WTC11 (cell line): ENCODE results near the gene GSTM4. TPM values are rescaled to one million over a fixed set of nuclear protein-coding genes. Genes with fewer than 3 reads are reported as not detected.

ENCODE experiments used
- ATAC-seq: fragments of 200-7000 bp; cut with Tn5 transposase; 2 replicates; pipeline ENCODE4 v1.10.0; 2021; ENCODE audit warnings: mild to moderate bottlenecking, moderate library complexity
- CTCF ChIA-PET: fragments of 300-600 bp; sonication (Branson Sonifier 250); formaldehyde crosslinking; loops from one replicate; lab custom pipeline; 2021; ENCODE audit warnings: antibody characterized with exemption; lab: Charles Lee
- POLR2A ChIA-PET: fragments of 350-600 bp; sonication (Branson Sonifier 250); formaldehyde crosslinking; loops from one replicate; lab custom pipeline; 2021; ENCODE audit warnings: antibody characterized with exemption; lab: Charles Lee
- DNase-seq: peaks from one replicate; pipeline ENCODE4 v3.0.0; 2021; ENCODE audit warnings: low spot score
- H3K27ac Mint-ChIP-seq: 2 replicates; pipeline ENCODE4 v1.8.0; 2021; ENCODE audit warnings: mixed read lengths
- H3K27me3 Mint-ChIP-seq: 2 replicates; pipeline ENCODE4 v1.8.0; 2021; ENCODE audit warnings: low read depth, mild to moderate bottlenecking, moderate library complexity, mixed read lengths
- H3K36me3 Mint-ChIP-seq: 2 replicates; pipeline ENCODE4 v1.8.0; 2021; ENCODE audit warnings: mixed read lengths
- H3K4me1 Mint-ChIP-seq: 2 replicates; pipeline ENCODE4 v1.8.0; 2022; ENCODE audit warnings: mixed read lengths
- H3K4me3 Mint-ChIP-seq: 2 replicates; pipeline ENCODE4 v1.8.0; 2021; ENCODE audit warnings: mild to moderate bottlenecking, moderate library complexity, mixed read lengths
- H3K9me3 Mint-ChIP-seq: 2 replicates; pipeline ENCODE4 v1.8.0; 2021; ENCODE audit warnings: mixed read lengths
- AR ChIP-seq: fragments of 250-450 bp; sonication (Bioruptor Pico); IDR thresholded peaks from 2 replicates; pipeline ENCODE4 v1.9.0; 2021; ENCODE audit warnings: mild to moderate bottlenecking
- E2F1 ChIP-seq: sonication (generic); formaldehyde crosslinking; IDR thresholded peaks from 2 replicates; pipeline ENCODE4 v1.8.0; 2022; ENCODE audit warnings: mild to moderate bottlenecking, missing genetic modification reagents
- ELF4 ChIP-seq: sonication (generic); formaldehyde crosslinking; IDR thresholded peaks from 2 replicates; pipeline ENCODE4 v1.8.1; 2022; ENCODE audit warnings: low read depth, mild to moderate bottlenecking, moderate library complexity, missing genetic modification reagents
- FOXK1 ChIP-seq: sonication (generic); formaldehyde crosslinking; IDR thresholded peaks from 2 replicates; pipeline ENCODE4 v1.8.0; 2022; ENCODE audit warnings: mild to moderate bottlenecking, moderate library complexity, missing genetic modification reagents
- FOXP1 ChIP-seq: sonication (generic); formaldehyde crosslinking; IDR thresholded peaks from 2 replicates; pipeline ENCODE4 v1.8.0; 2022; ENCODE audit warnings: missing genetic modification reagents, mild to moderate bottlenecking, moderate library complexity, borderline replicate concordance
- FOXP4 ChIP-seq: sonication (generic); formaldehyde crosslinking; IDR thresholded peaks from 2 replicates; pipeline ENCODE4 v1.8.0; 2022; ENCODE audit warnings: mild to moderate bottlenecking, missing genetic modification reagents
- GTF2I ChIP-seq: fragments of 250-450 bp; sonication (Bioruptor Pico); conservative IDR thresholded peaks from 2 replicates; pipeline ENCODE4 v1.4.0; 2021; ENCODE audit warnings: mild to moderate bottlenecking
- NFYB ChIP-seq: sonication (generic); formaldehyde crosslinking; conservative IDR thresholded peaks from 2 replicates; pipeline ENCODE4 v1.8.0; 2022; ENCODE audit warnings: low read depth, missing genetic modification reagents
- SMAD4 ChIP-seq: sonication (generic); formaldehyde crosslinking; IDR thresholded peaks from 2 replicates; pipeline ENCODE4 v1.8.0; 2022; ENCODE audit warnings: mild to moderate bottlenecking, missing genetic modification reagents
- SOX15 ChIP-seq: fragments of 250-450 bp; sonication (Bioruptor Pico); IDR thresholded peaks from 2 replicates; pipeline ENCODE4 v1.9.0; 2021; ENCODE audit warnings: mild to moderate bottlenecking
- SP1 ChIP-seq: sonication (generic); formaldehyde crosslinking; conservative IDR thresholded peaks from 2 replicates; pipeline ENCODE4 v1.8.1; 2022; ENCODE audit warnings: missing genetic modification reagents
- TCF7 ChIP-seq: sonication (generic); formaldehyde crosslinking; IDR thresholded peaks from 2 replicates; pipeline ENCODE4 v1.8.0; 2022; ENCODE audit warnings: mild to moderate bottlenecking, low read depth, missing genetic modification reagents, moderate library complexity
- TEAD1 ChIP-seq: sonication (generic); formaldehyde crosslinking; IDR thresholded peaks from 2 replicates; pipeline ENCODE4 v1.8.0; 2022; ENCODE audit warnings: mild to moderate bottlenecking, missing genetic modification reagents
- ZNF232 ChIP-seq: sonication (generic); formaldehyde crosslinking; IDR thresholded peaks from 2 replicates; pipeline ENCODE4 v1.8.0; 2022; ENCODE audit warnings: mild to moderate bottlenecking, missing genetic modification reagents
- ZNF263 ChIP-seq: sonication (generic); formaldehyde crosslinking; IDR thresholded peaks from 2 replicates; pipeline ENCODE4 v1.8.1; 2022; ENCODE audit warnings: low read depth, mild to moderate bottlenecking, moderate library complexity, missing genetic modification reagents
- ZNF396 ChIP-seq: fragments of 250-450 bp; sonication (Bioruptor Pico); IDR thresholded peaks from 2 replicates; pipeline ENCODE4 v1.8.0; 2021; ENCODE audit warnings: mild to moderate bottlenecking, moderate library complexity, borderline replicate concordance
- ZNF423 ChIP-seq: fragments of 250-450 bp; sonication (Bioruptor Pico); IDR thresholded peaks from 2 replicates; pipeline ENCODE4 v2.1.2; 2022; ENCODE audit warnings: mild to moderate bottlenecking, moderate library complexity
- ZNF425 ChIP-seq: fragments of 250-450 bp; sonication (Bioruptor Pico); conservative IDR thresholded peaks from 2 replicates; pipeline ENCODE4 v1.9.0; 2021; ENCODE audit warnings: mild to moderate bottlenecking
- total RNA-seq: library from RNA; stranded (reverse); gene quantifications from 3 replicates; pipeline ENCODE4 v1.2.3, GENCODE V29; 2021
- TF ChIP-seq, protein P1 (sequence below): sonication (generic); formaldehyde crosslinking; IDR thresholded peaks from 2 replicates; pipeline ENCODE4 v1.8.1; 2022; ENCODE audit warnings: mild to moderate bottlenecking, moderate library complexity, missing genetic modification reagents
- TF ChIP-seq, protein P2 (sequence below): sonication (generic); formaldehyde crosslinking; IDR thresholded peaks from 2 replicates; pipeline ENCODE4 v1.8.1; 2023; ENCODE audit warnings: mild to moderate bottlenecking, missing genetic modification reagents, moderate library complexity

Gene GSTM4
- total RNA-seq, 1 experiment from 2014 or later = 16.7 TPM

- TF ChIP-seq FOXP1 (no peak), ELF4 (CRISPR knock-in tag) (no peak), ZNF425 (no peak)
- H3K9me3 Mint-ChIP-seq = no peaks in the 10 kb centered on the region
- H3K27me3 Mint-ChIP-seq = peaks cover 37% of the 10 kb centered on the region
- H3K4me3 Mint-ChIP-seq = no peak overlapping the region
- ATAC-seq (no peak), DNase-seq (no peak)
- CTCF ChIA-PET = interaction anchor here (1.1 to 5.0 kb wide), 4 partner anchors 8 to 120 kb away, joined by 3 to 65 read pairs (median 3); no protein-coding TSS in a partner anchor
- peaks cover 12% of the 10 kb centered on the region for H3K4me1 Mint-ChIP-seq
- H3K36me3 Mint-ChIP-seq = no peaks in the 10 kb centered on the region
- POLR2A ChIA-PET = no interaction called here
- H3K27ac Mint-ChIP-seq = no peak overlapping the region
These were observed 3.5 kb upstream of the GSTM4 start for GRCh38 chr1:109652402-109652801.

GRCh38 chr1:109653306-109653705, 2.6 kb upstream of the GSTM4 start:
- H3K4me1 Mint-ChIP-seq = peaks cover 12% of the 10 kb centered on the region
- no peak for ATAC-seq
- ChIA-PET POLR2A (no interaction called here), CTCF (interaction anchor here (0.5 to 5.0 kb wide), 2 partner anchors 9 to 13 kb away, joined by 3 to 65 read pairs; no protein-coding TSS in a partner anchor)
- no peak for DNase-seq
- H3K4me3 Mint-ChIP-seq = no peak overlapping the region
- H3K27ac Mint-ChIP-seq = no peak overlapping the region
- TF ChIP-seq ZNF232 (no peak), ZNF396 (no peak), ELF4 (CRISPR knock-in tag) (no peak), ZNF263 (CRISPR knock-in tag) (no peak), TEAD1 (CRISPR knock-in tag) (no peak), AR (CRISPR knock-in tag) (no peak), E2F1 (CRISPR knock-in tag) (no peak), SMAD4 (CRISPR knock-in tag) (no peak), ZNF423 (CRISPR knock-in tag) (no peak), FOXP4 (CRISPR knock-in tag) (no peak), SOX15 (CRISPR knock-in tag) (no peak), FOXK1 (CRISPR knock-in tag) (no peak), SP1 (CRISPR knock-in tag) (no peak), NFYB (CRISPR knock-in tag) (no peak), GTF2I (CRISPR knock-in tag) (no peak), TCF7 (CRISPR knock-in tag) (no peak)
- TF ChIP-seq, protein P1, sequence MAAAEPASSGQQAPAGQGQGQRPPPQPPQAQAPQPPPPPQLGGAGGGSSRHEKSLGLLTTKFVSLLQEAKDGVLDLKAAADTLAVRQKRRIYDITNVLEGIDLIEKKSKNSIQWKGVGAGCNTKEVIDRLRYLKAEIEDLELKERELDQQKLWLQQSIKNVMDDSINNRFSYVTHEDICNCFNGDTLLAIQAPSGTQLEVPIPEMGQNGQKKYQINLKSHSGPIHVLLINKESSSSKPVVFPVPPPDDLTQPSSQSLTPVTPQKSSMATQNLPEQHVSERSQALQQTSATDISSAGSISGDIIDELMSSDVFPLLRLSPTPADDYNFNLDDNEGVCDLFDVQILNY = no peak
- TF ChIP-seq, protein P2, sequence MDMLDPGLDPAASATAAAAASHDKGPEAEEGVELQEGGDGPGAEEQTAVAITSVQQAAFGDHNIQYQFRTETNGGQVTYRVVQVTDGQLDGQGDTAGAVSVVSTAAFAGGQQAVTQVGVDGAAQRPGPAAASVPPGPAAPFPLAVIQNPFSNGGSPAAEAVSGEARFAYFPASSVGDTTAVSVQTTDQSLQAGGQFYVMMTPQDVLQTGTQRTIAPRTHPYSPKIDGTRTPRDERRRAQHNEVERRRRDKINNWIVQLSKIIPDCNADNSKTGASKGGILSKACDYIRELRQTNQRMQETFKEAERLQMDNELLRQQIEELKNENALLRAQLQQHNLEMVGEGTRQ (CRISPR knock-in tag) = no peak
- H3K36me3 Mint-ChIP-seq = no peaks in the 10 kb centered on the region
- H3K27me3 Mint-ChIP-seq = peaks cover 37% of the 10 kb centered on the region
- H3K9me3 Mint-ChIP-seq = no peaks in the 10 kb centered on the region
